UCSD-AML1 (cell line): ENCODE data around the gene ANO3.

Source experiments
- DNase-seq: peaks from one replicate; lab custom pipeline; 2025; ENCODE audit not compliant: unreplicated experiment; lab: John Stamatoyannopoulos, UW

The ANO3 gene

DNA sequence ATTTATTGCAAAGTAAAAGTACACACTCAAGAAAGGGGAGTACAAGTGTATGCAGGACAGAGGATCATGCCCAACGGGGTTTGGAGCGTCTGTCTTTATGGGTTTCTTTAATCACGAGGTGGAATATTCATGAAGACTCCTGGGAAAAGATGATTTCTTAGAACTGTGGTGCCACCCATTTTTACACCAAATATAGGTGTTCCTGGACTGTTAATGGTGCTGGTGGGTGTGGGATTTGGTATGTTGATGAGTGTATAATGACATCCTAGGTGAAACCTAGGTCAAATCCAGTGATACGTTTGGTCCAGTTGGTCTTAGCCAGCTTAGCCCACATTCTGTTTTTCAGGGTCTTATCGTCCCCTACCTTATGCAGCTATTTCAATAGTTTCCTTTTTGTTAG lies 21.1 kb downstream of the ANO3 start:
- DNase-seq = no peak

DNA sequence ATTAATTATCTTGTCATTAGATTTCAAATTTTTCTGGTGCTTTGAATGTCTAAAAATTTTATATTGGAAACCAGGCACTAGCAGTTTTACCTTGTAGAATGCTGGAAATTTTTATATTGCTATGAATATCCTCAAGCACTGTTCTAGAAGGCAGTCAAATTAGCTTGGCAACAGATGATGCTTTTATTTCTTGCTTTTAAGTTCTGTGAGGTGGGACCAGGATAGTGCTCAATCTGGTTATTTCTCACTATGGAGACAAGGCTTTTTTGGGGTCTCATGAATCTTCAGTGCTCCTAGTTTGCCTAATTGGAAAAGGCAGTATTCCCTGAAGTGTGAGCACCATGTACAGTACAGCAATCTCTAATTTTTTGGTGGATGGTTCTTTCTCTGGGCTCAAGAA lies 27.1 kb downstream of the ANO3 start:
- DNase-seq = no peak

DNA sequence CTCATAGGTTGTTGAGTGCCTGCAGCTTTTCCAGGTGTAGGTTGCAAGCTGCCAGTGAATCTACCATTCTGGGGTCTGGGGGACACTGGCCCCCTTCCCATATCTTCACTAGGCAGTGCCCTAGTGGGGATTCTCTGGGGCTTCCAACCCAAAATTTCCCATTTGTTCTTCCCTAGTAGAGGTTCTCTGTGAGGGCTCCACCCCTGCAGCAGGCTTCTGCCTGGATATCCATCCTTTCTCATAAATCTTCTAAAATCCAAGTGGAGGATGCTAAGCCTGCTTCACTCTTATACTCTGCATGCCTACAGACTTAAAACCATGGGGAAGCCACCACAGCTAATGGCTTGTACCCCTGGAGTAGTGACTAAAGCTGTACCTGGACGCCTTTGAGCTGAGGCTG lies 33.4 kb downstream of the ANO3 start:
- no peak for DNase-seq

DNA sequence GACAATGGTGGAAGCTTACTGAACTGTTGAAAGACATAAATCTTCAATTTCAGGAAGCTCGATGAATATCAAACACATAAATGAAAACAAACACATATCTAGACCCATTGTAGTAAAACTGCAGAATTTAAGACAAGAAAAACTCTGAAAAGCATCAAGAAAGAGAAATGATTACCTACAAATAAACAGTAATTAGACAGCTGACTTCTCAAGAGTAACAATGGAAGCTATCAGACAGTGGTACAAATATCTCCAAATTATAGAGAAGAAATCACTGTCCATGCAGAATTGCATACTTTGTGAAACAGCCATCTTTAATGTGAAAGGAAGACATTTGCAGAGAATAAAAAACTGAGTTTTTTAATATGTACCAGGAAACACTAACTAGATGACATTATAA lies 45.7 kb downstream of the ANO3 start:
- no peak for DNase-seq

DNA sequence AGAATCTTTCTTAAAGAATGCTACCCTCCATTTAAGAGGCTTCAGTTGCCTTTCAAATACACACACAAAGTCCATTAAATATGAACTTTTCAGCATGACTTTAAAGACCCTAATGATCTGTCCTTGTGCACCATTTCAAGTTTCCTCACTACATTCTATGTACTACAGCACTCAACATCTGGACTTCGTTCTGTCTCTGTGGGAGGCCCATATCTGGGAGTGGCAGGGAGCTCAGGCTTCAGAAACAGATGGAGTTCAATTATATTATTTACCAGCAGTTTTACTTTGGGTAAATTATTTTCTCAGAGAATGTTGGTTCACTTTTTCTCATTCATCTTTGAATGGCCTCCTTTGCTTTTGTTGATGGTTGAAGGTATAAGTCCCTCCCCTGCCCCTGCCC lies 67.4 kb downstream of the ANO3 start:
- DNase-seq = no peak

DNA sequence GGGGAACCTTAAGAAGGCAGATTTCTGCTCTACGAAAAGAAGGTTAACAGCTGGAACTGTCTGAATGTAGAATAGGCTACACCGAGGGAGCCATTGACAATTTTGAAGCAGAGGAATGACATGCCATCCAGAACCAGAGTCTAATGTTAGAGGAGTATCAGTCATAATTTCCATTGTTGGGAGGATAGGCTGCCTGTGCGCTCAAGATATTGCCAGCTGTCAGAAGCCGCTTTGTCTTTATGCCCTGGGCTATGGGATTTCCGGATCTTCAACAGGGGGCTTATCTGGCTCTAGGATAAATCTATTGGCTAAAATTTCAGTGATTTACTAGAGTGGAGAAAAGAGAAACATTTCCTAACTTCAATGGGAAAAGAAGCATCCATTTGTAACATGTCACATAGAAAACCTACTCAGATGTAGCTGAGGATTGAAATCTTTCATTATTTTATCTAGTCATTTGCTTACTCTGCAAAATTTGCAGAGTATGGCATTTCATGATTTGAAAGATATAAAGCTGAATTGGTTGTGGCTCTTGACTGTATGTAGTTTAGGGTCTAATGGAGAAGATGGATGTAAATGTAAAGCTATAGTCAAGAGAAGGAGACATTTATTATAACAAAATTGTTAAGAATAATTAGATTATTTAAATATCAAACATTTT lies 78.9 kb downstream of the ANO3 start:
- no peak for DNase-seq

DNA sequence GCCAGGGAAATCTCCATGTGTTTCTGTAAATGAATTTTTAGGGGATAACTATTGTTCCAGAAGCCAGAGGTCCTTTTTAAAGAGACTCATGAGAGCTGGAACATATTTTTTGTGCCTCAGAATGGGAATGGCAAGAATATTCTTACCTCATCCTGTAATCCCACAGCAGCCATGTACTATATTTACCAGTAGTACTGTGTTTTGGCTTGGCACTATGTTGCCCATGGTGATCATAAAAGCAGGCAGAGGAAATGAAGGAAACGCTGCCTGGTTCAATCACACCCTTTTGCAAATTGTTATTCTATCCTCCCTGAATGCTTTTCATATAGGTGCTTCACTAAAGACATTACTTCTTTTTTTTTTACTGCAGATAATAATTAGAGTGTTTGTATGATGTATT lies 81.0 kb downstream of the ANO3 start:
- no peak for DNase-seq

DNA sequence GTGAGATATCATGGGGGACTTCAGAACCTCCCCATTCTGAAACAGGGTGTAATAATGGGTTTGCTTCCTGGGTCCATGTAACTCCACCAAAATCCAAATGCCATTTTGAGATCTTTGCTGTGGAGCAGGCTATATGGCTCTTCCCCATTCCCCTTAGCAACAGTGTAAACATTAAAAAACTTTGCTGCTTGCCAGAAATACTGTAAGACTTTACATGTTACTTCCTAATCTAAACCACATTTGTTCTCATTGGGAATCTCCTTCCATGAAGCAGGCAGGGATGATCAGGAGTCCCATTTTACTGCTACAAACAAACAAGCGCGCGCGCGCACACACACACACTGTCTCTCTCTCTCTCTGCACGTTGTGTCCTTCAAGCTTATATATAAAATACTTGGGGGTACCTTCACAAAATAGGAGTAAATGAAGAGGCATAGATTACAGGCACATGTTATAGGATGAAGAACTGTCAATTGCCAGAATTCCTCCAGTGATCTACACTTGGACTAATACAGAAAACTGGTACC lies 86.5 kb downstream of the ANO3 start:
- no peak for DNase-seq

DNA sequence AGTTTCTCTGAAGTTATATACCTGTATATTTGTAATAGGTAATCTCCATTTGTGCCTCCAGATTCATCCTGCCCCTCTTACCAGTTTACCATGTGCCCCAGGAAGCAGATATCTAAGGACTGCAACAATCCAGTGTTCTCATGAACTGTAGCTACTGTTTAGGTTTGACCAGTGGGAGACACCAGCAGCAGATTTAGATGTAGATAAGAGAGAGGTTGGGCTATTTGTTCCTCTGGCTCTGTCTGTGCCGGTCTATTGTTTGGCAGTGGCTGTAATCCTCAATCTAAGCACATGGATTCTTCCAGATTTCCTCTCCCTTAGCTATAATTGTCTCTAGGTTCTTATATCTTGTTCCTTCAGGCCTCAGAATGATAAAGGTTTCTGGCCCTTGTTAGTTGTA lies 88.4 kb downstream of the ANO3 start:
- DNase-seq = no peak

DNA sequence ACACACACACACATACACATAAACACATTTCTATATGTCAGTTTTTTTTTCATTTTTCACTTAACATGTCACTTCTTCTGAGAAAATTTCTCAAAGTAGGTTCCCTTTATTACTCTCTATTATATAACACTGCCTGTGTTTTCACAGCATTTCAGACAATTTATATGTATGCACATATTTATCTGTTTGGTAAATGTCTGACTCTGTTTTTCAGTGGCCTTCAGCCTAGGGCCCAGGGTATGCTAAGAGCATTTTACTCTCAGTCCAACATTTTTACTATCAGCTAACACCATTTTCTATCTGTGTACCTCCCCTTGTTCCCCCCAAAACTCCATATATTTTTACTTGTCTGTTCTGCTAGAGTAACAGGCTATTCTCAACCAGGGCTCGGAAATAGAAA lies 92.3 kb downstream of the ANO3 start:
- DNase-seq = no peak

DNA sequence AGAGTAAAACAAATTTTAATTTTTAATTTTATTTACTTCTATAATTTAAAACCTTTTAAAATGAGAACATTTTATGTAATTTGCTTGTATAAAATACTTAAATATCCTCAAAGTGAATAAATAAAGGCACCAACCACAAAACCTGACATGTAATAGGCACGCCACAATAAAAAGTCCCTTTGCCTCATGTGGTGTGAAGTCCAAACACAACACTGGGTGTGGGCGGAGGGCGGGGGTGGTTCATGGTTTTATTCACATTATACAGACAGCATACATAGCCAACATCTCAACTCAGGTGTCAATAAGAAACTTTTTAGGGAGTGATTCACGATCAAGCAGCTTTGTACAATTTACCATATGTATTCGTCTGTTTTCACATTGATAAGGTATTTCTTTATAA lies 107.9 kb downstream of the ANO3 start:
- no peak for DNase-seq

DNA sequence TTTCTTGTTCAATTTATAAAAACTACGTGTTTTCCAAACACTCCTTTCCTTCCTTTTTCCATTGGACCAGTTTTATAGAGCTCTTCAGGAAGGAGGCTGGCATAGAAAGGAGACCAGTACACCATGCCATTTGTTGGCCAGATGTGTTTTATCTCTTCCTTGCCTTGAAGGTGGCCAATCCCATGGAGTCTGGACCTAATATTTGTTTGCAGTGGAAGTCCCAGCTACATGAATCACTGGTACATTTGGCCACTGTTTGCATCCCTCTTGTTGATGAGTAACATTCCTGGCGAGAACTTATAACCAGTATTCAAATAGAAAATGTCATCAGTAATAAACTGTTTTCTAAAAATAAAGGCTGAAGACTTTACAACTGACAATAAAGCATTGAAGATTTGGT lies 110.2 kb downstream of the ANO3 start:
- no peak for DNase-seq

DNA sequence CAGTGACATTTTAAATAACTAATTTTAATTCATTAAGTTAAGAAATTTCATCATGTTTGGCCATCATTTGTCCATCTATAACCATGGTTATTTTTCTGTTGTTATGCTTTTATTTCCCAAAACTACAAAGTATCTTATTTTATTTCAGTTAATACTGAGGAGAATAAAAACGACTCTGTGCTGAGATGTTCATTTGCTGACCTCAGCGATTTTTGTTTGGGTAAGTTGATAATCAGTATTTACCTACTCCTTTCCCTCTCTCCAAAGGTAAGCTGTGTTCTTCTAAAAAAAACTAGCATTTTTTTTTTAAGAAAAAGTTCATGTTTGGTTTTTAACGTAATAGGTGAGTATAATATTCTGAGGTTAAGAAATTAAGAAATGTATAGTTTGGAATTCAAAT lies 111.7 kb downstream of the ANO3 start:
- DNase-seq = no peak

DNA sequence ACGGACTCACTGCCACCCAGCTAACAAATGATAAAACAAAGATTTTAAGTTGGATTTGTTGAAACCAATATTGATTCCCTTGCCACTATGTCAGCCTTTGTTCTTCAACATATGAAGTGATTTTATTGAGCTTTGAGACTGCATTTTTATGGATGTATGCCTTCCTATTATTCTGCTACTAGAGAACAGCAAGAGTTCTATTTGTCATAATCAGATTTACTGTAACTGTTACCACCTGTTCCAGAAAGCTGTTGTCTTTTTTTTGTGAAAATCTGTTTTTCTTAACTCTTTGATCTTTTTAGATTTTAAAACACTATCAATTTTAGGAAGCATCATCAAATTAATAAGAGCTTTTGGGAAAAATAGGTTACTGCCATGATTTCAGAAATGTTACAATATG lies 125.7 kb downstream of the ANO3 start:
- DNase-seq = no peak

DNA sequence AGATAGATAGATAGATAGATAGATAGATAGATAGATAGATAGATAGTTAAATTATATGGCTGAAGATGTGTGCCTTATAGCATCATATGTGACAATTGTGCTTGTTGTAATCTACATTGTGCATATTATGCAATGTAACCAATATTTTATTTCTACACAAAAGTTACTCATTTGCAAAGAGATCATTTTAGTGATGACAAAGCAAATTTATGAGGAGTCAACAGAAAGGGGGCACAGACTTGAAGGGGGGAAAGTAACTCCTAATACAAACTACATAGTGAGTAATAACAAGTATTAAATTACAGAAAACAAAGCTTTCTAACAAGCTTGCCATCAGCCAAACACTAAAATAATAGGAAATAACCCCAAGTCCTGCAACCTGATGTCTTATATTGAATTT lies 133.3 kb downstream of the ANO3 start:
- DNase-seq = no peak

DNA sequence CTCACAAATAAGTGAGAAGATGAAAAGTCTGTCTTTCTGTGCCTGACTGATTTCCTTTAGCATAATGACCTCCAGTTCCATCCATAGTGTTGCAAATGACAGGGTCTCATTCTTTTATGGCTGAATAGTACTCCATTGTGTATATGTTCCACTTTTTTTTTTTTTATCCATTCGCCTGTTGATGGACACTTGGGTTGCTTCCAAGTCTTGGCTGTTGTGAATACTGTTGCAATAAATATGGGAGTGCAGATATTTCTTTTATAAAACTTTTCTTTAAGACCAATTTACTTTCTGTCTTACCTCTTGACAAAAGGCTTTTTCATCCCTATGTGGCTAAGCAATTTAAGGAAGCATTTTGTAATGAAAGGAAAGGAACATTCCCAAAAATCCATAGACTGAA lies 135.6 kb downstream of the ANO3 start:
- no peak for DNase-seq

DNA sequence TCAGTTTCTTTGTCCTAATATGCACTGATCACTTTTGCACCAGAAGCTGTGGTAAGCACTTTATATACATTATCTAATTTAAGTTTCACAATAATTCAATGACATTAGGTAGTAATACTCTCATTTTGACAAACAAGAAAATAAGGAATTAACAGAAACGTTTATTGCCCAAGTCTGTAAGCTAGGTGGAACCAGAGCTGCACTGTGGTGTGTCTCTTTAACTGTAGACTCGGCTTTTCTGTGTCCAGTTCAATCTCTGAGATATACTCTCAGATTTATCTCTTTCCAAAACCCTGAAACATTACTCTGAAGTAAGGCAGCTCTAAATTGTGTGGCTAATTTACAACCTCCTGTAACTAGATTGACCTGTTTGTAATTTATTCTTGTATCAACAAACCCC lies 139.1 kb downstream of the ANO3 start:
- no peak for DNase-seq

DNA sequence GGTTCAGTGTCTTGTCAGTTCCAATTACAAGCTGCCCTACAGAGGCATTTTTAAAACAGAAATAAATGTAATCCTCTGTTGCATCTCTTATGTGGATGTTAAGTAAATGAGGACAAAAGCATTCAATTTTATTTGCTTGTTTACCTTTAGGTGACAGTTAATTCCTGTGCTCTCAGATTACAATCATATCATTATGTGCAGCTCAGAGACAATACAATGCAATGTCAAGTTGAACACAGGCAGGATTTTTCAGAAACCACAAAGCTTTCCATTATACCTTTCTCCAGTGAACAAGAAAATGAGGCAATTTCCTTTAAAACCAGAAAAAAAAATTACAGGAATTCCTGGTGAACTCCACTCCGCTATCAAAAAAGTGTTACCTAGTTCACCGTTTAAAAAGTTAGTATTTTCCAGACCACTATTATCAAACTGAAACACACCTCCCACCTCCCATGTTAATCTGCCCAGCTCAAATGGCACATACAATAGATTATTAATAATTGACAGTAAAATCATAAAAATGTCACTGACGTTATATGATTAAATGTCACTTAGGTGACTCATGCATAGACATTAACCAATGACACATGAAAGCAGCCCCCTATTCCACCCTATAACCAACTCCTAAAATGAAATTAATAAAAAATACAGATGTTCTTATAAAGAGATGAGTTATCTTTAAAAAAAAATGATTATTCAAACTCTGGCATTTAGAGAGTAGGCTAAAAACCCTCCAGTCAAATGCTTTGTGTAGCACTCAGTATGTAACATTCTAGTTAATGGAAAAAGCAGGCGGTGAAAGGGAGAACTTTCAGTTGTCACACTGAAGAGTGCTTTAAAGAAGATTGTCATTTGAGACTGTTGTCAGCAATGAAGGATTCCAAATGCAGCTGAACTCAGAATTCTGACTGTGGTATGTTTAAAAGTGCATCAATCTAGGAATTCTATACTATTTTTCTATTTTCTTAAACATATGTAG lies 141.6 kb downstream of the ANO3 start:
- DNase-seq = no peak

DNA sequence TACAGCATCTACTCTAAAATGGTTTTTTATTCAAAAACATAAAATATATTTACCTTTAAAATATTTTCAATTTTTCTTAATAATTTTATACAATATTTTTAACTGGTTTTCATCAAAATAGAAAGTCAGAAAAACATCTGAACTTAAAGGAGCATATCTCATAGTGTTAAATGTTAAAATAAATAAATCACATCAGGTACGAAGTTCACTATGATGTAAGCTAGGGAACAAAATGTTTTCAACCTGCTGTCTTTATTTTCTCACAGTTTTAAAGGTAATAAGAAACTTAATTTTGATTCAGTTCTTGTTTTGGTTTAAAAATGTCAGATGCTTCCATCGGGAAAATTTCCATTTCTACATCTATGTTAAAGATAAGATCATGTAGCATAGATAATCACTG lies 142.5 kb downstream of the ANO3 start:
- DNase-seq = no peak

DNA sequence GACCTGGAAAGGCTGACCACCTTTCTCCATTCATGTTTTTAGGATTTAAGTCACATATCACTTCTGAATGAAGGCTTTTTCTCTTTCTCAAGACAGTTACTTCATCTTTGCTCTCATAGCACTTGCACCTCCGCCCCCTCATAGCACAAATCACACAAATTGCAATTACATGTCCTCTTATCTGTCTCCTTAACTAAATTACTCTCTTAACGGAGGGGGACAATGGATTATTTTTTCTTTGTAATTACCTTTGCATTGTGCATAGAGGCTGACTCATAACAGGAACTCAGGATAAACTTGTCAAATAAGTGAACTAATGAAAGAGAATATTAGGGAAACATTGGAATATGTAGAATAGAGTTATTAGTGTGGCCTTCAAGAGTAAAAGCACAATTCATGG lies 145.5 kb downstream of the ANO3 start:
- no peak for DNase-seq

DNA sequence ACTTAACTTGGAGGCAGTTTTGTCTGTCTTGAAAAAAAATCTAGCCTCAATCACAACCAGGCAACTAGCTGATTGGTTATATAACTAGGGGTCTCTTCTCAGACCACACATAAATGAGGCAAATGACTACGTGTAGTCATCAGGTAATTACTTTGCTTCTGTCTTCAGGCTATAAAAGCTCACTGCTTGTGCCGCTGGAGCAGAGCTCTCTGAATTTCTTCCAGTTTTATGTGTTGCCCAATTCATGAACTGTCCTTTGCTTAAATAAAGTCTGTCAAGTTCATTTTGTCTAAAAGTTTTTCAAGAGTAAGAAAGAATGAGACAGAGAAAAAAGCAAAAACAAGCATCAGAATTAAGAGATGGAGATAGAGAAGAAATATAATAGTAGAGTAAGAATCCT lies 146.8 kb downstream of the ANO3 start:
- DNase-seq = no peak

DNA sequence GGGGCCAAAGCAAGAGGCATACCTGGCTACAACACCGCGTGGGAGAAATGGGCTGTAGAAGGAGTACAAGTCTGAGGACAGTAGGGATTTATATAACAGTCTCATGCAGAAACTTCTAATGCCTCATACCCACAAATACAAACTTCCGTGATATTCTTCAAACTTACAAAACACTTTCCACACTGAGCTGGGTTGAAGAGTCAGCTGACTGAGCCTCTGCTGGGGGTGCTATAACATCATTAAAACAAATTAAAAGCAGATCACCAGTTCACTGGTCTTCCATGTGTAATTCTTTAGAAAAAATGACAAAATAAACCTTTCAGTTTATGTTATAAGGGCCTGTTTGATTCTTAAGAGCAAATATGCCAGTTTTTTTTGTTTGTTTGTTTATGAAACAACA lies 148.1 kb downstream of the ANO3 start:
- DNase-seq = no peak
